NB4 (cell line): ENCODE results near the gene MAST4.

Source experiments
- CTCF ChIP-seq: IDR thresholded peaks from one replicate; pipeline ENCODE4 v1.5.1; 2012; ENCODE audit warnings: low read depth, low read length
- MAX ChIP-seq: IDR thresholded peaks from 2 replicates; pipeline ENCODE4 v1.6.1; 2011; ENCODE audit warnings: low read depth, low read length
- POLR2A ChIP-seq: IDR thresholded peaks from 2 replicates; pipeline ENCODE4 v1.6.1; 2011; ENCODE audit warnings: mild to moderate bottlenecking; ENCODE audit not compliant: insufficient read length; ENCODE audit errors: extremely low read depth

GRCh38 chr5:66701244-66701643, 105.1 kb downstream of the MAST4 start:
- TF ChIP-seq CTCF (no peak), POLR2A (no peak), MAX (no peak)
